ENCODE measurements around the gene AP1B1.

The AP1B1 gene

GRCh38 chr22:29291215-29291614 is 97.2 kb downstream of the AP1B1 start:
- no peak for FAIRE-seq

- no peak for FAIRE-seq
These were observed 98.3 kb downstream of the AP1B1 start for GRCh38 chr22:29290061-29290460.

- no peak for FAIRE-seq
These were observed 99.5 kb downstream of the AP1B1 start for GRCh38 chr22:29288837-29289236.

- no peak for FAIRE-seq
These were observed 104.2 kb downstream of the AP1B1 start for GRCh38 chr22:29284196-29284595.

GRCh38 chr22:29277927-29278326 is 110.4 kb downstream of the AP1B1 start:
- no peak for FAIRE-seq

Data from A204.1 (cell line).